ENCODE measurements around the gene GRK1. TPM values are rescaled to one million over a fixed set of nuclear protein-coding genes. Genes with fewer than 3 reads are reported as not detected.

The GRK1 gene
- total and polyA plus RNA-seq, 2 experiments from 2014 or later: not detected

GRCh38 chr13:113739527-113740285, 72.7 kb downstream of the GRK1 start (continued):
- TF ChIP-seq REST (IDR thresholded peaks at IDR 0.05; ENCODE audit: unreplicated experiment) (no peak), ETS1 (IDR thresholded peaks at IDR 0.05) (no peak)

- Histone ChIP-seq H3K4me2 (no peak overlapping the region), H4K20me1 (replicated peaks; ENCODE audit: insufficient read depth) (no peaks in the 10 kb centered on the region), H3K27ac (ENCODE audit: low read depth) (no peak overlapping the region), H3K79me2 (replicated peaks; ENCODE audit: insufficient read depth) (no peaks in the 10 kb centered on the region), H3K4me3 (no peak overlapping the region), H3K4me1 (ENCODE audit: insufficient read depth) (no peaks in the 10 kb centered on the region), H3F3A (replicated peaks; ENCODE audit: low read depth) (no peaks in the 10 kb centered on the region), H3K9me2 (ENCODE audit: insufficient read depth) (no peaks in the 10 kb centered on the region), H3K27me3 (ENCODE audit: insufficient read depth) (no peaks in the 10 kb centered on the region), H3K36me3 (ENCODE audit: insufficient read depth) (no peaks in the 10 kb centered on the region), H2AFZ (no peak overlapping the region)
- Mint-ChIP-seq H3K27ac (no peak overlapping the region), H3K4me3 (no peak overlapping the region), H3K36me3 (ENCODE audit: low read depth) (no peaks in the 10 kb centered on the region; the same call in 2 of the 3 replicates), H3K9me3 (peaks cover 3% of the 10 kb centered on the region; the same call in 1 of the 3 replicates), H3K4me1 (peaks cover 20% of the 10 kb centered on the region), H3K27me3 (ENCODE audit: insufficient read depth, low read depth, poor library complexity) (peaks cover 8% of the 10 kb centered on the region)
- DNase-seq (ENCODE audit: low spot score): no peak
- ATAC-seq: no peak
- TF ChIP-seq ZNF462 (CRISPR knock-in tag; IDR thresholded peaks at IDR 0.05): no peak
- no peak for TF ChIP-seq CREB1 (CRISPR knock-in tag; IDR thresholded peaks at IDR 0.05; ENCODE audit: low read depth)
- TF ChIP-seq CTCF (conservative IDR thresholded peaks at IDR 0.05; ENCODE audit: low read depth in 2 of 2): no peak
- TF ChIP-seq EZH2 (IDR thresholded peaks at IDR 0.05; ENCODE audit: low read depth, unreplicated experiment): no peak
- TF ChIP-seq STAT1 (IDR thresholded peaks at IDR 0.05; ENCODE audit: unreplicated experiment): no peak
- no peak for TF ChIP-seq REST (IDR thresholded peaks at IDR 0.05; ENCODE audit: unreplicated experiment)
Observed at GRCh38 chr13:113740286-113740556, 73.2 kb downstream of the GRK1 start.

Measured in GM23338 (cell line).